HL-60 (cell line): ENCODE measurements around the gene CPNE2.

Experiments used
- DNase-seq, 2 experiments: peaks; one replicate each; pipeline ENCODE4 v3.0.0-alpha.2; 2010 to 2020; ENCODE audit warnings: low read depth in 1 of 2, low spot score in 1 of 2
- H3K27ac ChIP-seq: fragments of 250-450 bp; sonication (Bioruptor Pico); replicated peaks from 2 replicates; pipeline ENCODE4 v1.5.1; 2020; ENCODE audit warnings: mild to moderate bottlenecking, moderate library complexity
- H3K27me3 ChIP-seq: fragments of 250-450 bp; sonication (Bioruptor Pico); 2 replicates; pipeline ENCODE4 v1.5.1; 2021; ENCODE audit warnings: mild to moderate bottlenecking, moderate library complexity; ENCODE audit not compliant: insufficient read depth, poor library complexity, severe bottlenecking
- H3K4me3 ChIP-seq: replicated peaks from 2 replicates; pipeline ENCODE4 v1.5.1; 2011; ENCODE audit warnings: mild to moderate bottlenecking, control low read depth, low read length; ENCODE audit not compliant: insufficient read depth
- CTCF ChIP-seq: IDR thresholded peaks from one replicate; pipeline ENCODE4 v1.5.1; 2011; ENCODE audit warnings: low read length, control low read depth, inconsistent platforms; ENCODE audit not compliant: insufficient read depth
- GABPA ChIP-seq: IDR thresholded peaks from 2 replicates; pipeline ENCODE4 v1.6.1; 2012; ENCODE audit warnings: low read depth
- POLR2AphosphoS5 ChIP-seq: IDR thresholded peaks from 2 replicates; pipeline ENCODE4 v1.6.1; 2012; ENCODE audit warnings: low read depth
- SPI1 ChIP-seq: IDR thresholded peaks from 2 replicates; pipeline ENCODE4 v1.6.1; 2012; ENCODE audit warnings: low read depth, mild to moderate bottlenecking, borderline replicate concordance
- long read RNA-seq: library from polyadenylated mRNA; unstranded; transcript quantifications from one replicate; pipeline ENCODE4 v2.0.0, GENCODE V29; 2020
- TF ChIP-seq, protein P1 (sequence below): IDR thresholded peaks from 2 replicates; pipeline ENCODE4 v1.6.1; 2012; ENCODE audit warnings: low read depth; ENCODE audit not compliant: insufficient replicate concordance

CPNE2 gene
- long read RNA-seq, partial matches to known transcripts = 1 of 3 reads
- long read RNA-seq, other reads (novel, unspliced or antisense) = 0 of 3 reads

GRCh38 chr16:57091975-57092785 is at the start of gene CPNE2:
CPNE2 (plus strand) TSS chr16:57092583; CDS start chr16:57110743, 18,160 bp downstream.
- Histone ChIP-seq H3K27me3 (no peaks in the 10 kb centered on the region), H3K27ac (peak within 1 kb of the TSS; percentile 83), H3K4me3 (peak within 1 kb of the TSS; percentile 74)
- TF ChIP-seq GABPA (no peak), CTCF (no peak), POLR2AphosphoS5 (peak; percentile 34; the same call in 1 of the 2 replicates), SPI1 (peak; percentile 47; the same call in 1 of the 2 replicates)
- TF ChIP-seq, protein P1, sequence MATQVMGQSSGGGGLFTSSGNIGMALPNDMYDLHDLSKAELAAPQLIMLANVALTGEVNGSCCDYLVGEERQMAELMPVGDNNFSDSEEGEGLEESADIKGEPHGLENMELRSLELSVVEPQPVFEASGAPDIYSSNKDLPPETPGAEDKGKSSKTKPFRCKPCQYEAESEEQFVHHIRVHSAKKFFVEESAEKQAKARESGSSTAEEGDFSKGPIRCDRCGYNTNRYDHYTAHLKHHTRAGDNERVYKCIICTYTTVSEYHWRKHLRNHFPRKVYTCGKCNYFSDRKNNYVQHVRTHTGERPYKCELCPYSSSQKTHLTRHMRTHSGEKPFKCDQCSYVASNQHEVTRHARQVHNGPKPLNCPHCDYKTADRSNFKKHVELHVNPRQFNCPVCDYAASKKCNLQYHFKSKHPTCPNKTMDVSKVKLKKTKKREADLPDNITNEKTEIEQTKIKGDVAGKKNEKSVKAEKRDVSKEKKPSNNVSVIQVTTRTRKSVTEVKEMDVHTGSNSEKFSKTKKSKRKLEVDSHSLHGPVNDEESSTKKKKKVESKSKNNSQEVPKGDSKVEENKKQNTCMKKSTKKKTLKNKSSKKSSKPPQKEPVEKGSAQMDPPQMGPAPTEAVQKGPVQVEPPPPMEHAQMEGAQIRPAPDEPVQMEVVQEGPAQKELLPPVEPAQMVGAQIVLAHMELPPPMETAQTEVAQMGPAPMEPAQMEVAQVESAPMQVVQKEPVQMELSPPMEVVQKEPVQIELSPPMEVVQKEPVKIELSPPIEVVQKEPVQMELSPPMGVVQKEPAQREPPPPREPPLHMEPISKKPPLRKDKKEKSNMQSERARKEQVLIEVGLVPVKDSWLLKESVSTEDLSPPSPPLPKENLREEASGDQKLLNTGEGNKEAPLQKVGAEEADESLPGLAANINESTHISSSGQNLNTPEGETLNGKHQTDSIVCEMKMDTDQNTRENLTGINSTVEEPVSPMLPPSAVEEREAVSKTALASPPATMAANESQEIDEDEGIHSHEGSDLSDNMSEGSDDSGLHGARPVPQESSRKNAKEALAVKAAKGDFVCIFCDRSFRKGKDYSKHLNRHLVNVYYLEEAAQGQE = no peak
- peak; percentile 52 to 62 for DNase-seq

DNA sequence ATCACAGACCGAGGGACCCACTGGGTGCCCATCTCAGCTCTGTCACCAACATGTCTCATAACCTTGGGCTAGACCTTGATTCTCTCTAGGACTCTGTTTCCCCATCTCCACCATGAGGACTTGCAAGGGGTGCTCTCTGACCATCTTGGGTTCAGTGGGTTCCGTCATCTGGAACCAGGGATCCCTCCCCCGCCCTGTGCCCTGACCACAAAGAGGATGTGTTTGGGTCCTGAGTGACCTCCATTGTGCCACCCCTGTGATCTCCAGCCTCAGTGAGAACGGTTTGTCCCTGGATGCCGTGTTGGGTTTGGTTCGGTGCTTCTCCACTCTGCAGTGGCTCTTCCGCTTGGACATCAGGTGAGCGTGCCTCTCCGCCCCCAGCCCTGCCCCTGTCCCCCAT is 49.1 kb upstream of the CPNE2 start:
- no peaks in the 10 kb centered on the region for H3K27me3 ChIP-seq
- peak; percentile 44 to 75 for DNase-seq
- H3K27ac ChIP-seq = peak overlapping the region; percentile 95
- TF ChIP-seq SPI1 (no peak), CTCF (no peak), POLR2AphosphoS5 (no peak), GABPA (no peak)
- TF ChIP-seq, protein P1 = no peak
- no peak overlapping the region for H3K4me3 ChIP-seq

- TF ChIP-seq CTCF (no peak), GABPA (no peak), POLR2AphosphoS5 (no peak), SPI1 (no peak)
- TF ChIP-seq, protein P1 = no peak
- Histone ChIP-seq H3K27ac (peak overlapping the region; percentile 48), H3K4me3 (no peak overlapping the region)
Measured at GRCh38 chr16:57044931-57045693, 47.3 kb upstream of the CPNE2 start.

More at GRCh38 chr16:57044931-57045693, 47.3 kb upstream of the CPNE2 start:
- DNase-seq = no peak
- no peaks in the 10 kb centered on the region for H3K27me3 ChIP-seq
